CD14-positive monocyte (primary cell): ENCODE results near the gene CHRM2. TPM values are rescaled to one million over a fixed set of nuclear protein-coding genes. Genes with fewer than 3 reads are reported as not detected.

ENCODE experiments used
- DNase-seq, 3 donors: peaks; one replicate each; pipeline ENCODE4 v3.0.0-alpha.2; 2011 to 2022
- H2AFZ ChIP-seq: 2 replicates; pipeline ENCODE4 v1.6.0; 2012; ENCODE audit warnings: mild to moderate bottlenecking, low read depth, low read length, inconsistent platforms; ENCODE audit not compliant: insufficient read depth, poor library complexity, severe bottlenecking
- H3K27ac ChIP-seq, 2 donors: 1 replicate in 1 of 2; 2 replicates in 1 of 2; pipeline ENCODE4 v1.5.1; 2012 to 2013; ENCODE audit warnings: low read length in 2 of 2, control low read depth in 1 of 2, inconsistent platforms in 1 of 2, low read depth in 1 of 2, mild to moderate bottlenecking in 1 of 2
- H3K27me3 ChIP-seq, 2 donors: one replicate each; pipeline versions ENCODE4 v1.6.0 to v1.6.1; 2011 to 2013; ENCODE audit warnings: low read length in 2 of 2; ENCODE audit not compliant: control insufficient read depth in 2 of 2, insufficient read depth in 2 of 2
- H3K36me3 ChIP-seq, 2 donors: replicated peaks in 1 of 2; 1 replicate in 1 of 2; 2 replicates in 1 of 2; pipeline versions ENCODE4 v1.5.1 to v1.6.1; 2012 to 2013; ENCODE audit warnings: low read length in 2 of 2, control low read depth in 1 of 2, inconsistent platforms in 1 of 2, mild to moderate bottlenecking in 1 of 2; ENCODE audit not compliant: insufficient read depth in 2 of 2, control insufficient read depth in 1 of 2
- H3K4me1 ChIP-seq, 2 donors: 1 replicate in 1 of 2; 2 replicates in 1 of 2; pipeline versions ENCODE4 v1.5.1 to v1.6.1; 2012 to 2013; ENCODE audit warnings: low read length in 2 of 2, control low read depth in 1 of 2, inconsistent platforms in 1 of 2, mild to moderate bottlenecking in 1 of 2, moderate library complexity in 1 of 2; ENCODE audit not compliant: insufficient read depth in 2 of 2, control insufficient read depth in 1 of 2
- H3K4me2 ChIP-seq: replicated peaks from 2 replicates; pipeline ENCODE3; 2012; ENCODE audit warnings: low read length, moderate library complexity, mild to moderate bottlenecking; ENCODE audit not compliant: poor library complexity, severe bottlenecking; ENCODE audit errors: extremely low read depth
- H3K4me3 ChIP-seq, 3 experiments: fragments of 200-600 bp in 1 of 3; sonication (generic) in 1 of 3; replicated peaks in 1 of 3; 1 replicate in 2 of 3; 2 replicates in 1 of 3; pipeline ENCODE4 v1.5.1; 2011 to 2013; ENCODE audit warnings: low read length in 3 of 3, mild to moderate bottlenecking in 3 of 3, control low read depth in 2 of 3, low read depth in 2 of 3, inconsistent platforms in 1 of 3, moderate library complexity in 1 of 3
- H3K79me2 ChIP-seq: 2 replicates; pipeline ENCODE4 v1.6.0; 2012; ENCODE audit warnings: mild to moderate bottlenecking, control low read depth, inconsistent platforms, low read length, moderate library complexity; ENCODE audit not compliant: insufficient read depth
- H3K9ac ChIP-seq: 2 replicates; pipeline ENCODE4 v1.6.0; 2017; ENCODE audit warnings: low read length, mild to moderate bottlenecking; ENCODE audit not compliant: insufficient read depth, poor library complexity, severe bottlenecking
- H3K9me3 ChIP-seq, 2 donors: replicated peaks in 1 of 2; 1 replicate in 1 of 2; 2 replicates in 1 of 2; pipeline versions ENCODE4 v1.5.1 to v1.6.1; 2012 to 2013; ENCODE audit warnings: low read length in 2 of 2, control low read depth in 1 of 2; ENCODE audit not compliant: control insufficient read depth in 1 of 2, insufficient read depth in 1 of 2
- H4K20me1 ChIP-seq: 2 replicates; pipeline ENCODE4 v1.6.0; 2012; ENCODE audit warnings: mild to moderate bottlenecking, low read length, control low read depth, moderate library complexity; ENCODE audit not compliant: insufficient read depth
- H3K27ac Mint-ChIP-seq, 7 donors: one replicate each; pipeline ENCODE4 v1.8.0; 2020; ENCODE audit warnings: mild to moderate bottlenecking in 7 of 7, mixed read lengths in 7 of 7, moderate library complexity in 6 of 7, inconsistent platforms in 2 of 7
- H3K27me3 Mint-ChIP-seq, 3 donors: one replicate each; pipeline ENCODE4 v1.8.0; 2021 to 2022; ENCODE audit warnings: low read depth in 3 of 3, mild to moderate bottlenecking in 3 of 3, mixed read lengths in 3 of 3, moderate library complexity in 3 of 3, inconsistent platforms in 1 of 3
- H3K36me3 Mint-ChIP-seq, 2 donors: one replicate each; pipeline ENCODE4 v1.8.0; 2020; ENCODE audit warnings: mixed read lengths in 2 of 2, inconsistent platforms in 1 of 2, mild to moderate bottlenecking in 1 of 2
- H3K4me1 Mint-ChIP-seq: one replicate; pipeline ENCODE4 v1.8.0; 2020; ENCODE audit warnings: mild to moderate bottlenecking, mixed read lengths
- H3K4me3 Mint-ChIP-seq, 2 donors: one replicate each; pipeline ENCODE4 v1.8.0; 2020; ENCODE audit warnings: mild to moderate bottlenecking in 2 of 2, mixed read lengths in 2 of 2, moderate library complexity in 1 of 2
- H3K9me3 Mint-ChIP-seq, 7 donors: one replicate each; pipeline ENCODE4 v1.8.0; 2020 to 2022; ENCODE audit warnings: mixed read lengths in 7 of 7, mild to moderate bottlenecking in 6 of 7, moderate library complexity in 6 of 7, inconsistent platforms in 2 of 7
- WGBS: methylation state at CpG from one replicate; pipeline ENCODE4 v1.1.5; 2013; ENCODE audit warnings: missing lambda C conversion rate; ENCODE audit not compliant: insufficient coverage; 5-methylcytosine and 5-hydroxymethylcytosine counted together
- intact Hi-C, 2 donors: fragments of 100-400 bp; cut with micrococcal nuclease; formaldehyde crosslinking; loops; one replicate each; pipeline versions ENCODE4 v1.15.0 to v1.15.1; 2023
- polyA plus RNA-seq, 3 donors: library from polyadenylated mRNA; depleted of rRNA in 1 of 3; unstranded in 2 of 3; stranded (reverse) in 1 of 3; fragments of 300-500 nt in 2 of 3; fragments of >200 nt in 1 of 3; fragmentation: Illumina TruSeq in 2 of 3; gene quantifications; 1 replicate in 2 of 3; 2 replicates in 1 of 3; pipeline ENCODE4 v1.2.3, GENCODE V29; 2012 to 2021
- TF ChIP-seq, protein P1 (sequence below): fragments of 200-600 bp; IDR thresholded peaks from one replicate; pipeline ENCODE4 v1.8.0; 2022; ENCODE audit warnings: antibody characterized with exemption, mild to moderate bottlenecking

The CHRM2 gene
- polyA plus RNA-seq, 3 donors: not detected

- WGBS: no CpG with 5 or more reads among the region's 2 CpGs
- Histone ChIP-seq H3K27me3 (peaks cover 0 to 3% of the 10 kb centered on the region in 2 donors), H3K9me3 (no peaks in the 10 kb centered on the region), H3K4me1 (no peaks in the 10 kb centered on the region), H3K36me3 (no peaks in the 10 kb centered on the region), H2AFZ (no peak overlapping the region), H4K20me1 (no peaks in the 10 kb centered on the region), H3K79me2 (no peaks in the 10 kb centered on the region), H3K27ac (no peak overlapping the region), H3K4me2 (no peak overlapping the region), H3K4me3 (no peak overlapping the region), H3K9ac (no peak overlapping the region)
- Mint-ChIP-seq H3K4me3 (no peak overlapping the region), H3K27ac (no peak overlapping the region), H3K9me3 (no peaks in the 10 kb centered on the region), H3K4me1 (no peaks in the 10 kb centered on the region), H3K27me3 (peaks cover 0 to 4% (median 3%) of the 10 kb centered on the region in 3 donors), H3K36me3 (no peaks in the 10 kb centered on the region)
- TF ChIP-seq, protein P1, sequence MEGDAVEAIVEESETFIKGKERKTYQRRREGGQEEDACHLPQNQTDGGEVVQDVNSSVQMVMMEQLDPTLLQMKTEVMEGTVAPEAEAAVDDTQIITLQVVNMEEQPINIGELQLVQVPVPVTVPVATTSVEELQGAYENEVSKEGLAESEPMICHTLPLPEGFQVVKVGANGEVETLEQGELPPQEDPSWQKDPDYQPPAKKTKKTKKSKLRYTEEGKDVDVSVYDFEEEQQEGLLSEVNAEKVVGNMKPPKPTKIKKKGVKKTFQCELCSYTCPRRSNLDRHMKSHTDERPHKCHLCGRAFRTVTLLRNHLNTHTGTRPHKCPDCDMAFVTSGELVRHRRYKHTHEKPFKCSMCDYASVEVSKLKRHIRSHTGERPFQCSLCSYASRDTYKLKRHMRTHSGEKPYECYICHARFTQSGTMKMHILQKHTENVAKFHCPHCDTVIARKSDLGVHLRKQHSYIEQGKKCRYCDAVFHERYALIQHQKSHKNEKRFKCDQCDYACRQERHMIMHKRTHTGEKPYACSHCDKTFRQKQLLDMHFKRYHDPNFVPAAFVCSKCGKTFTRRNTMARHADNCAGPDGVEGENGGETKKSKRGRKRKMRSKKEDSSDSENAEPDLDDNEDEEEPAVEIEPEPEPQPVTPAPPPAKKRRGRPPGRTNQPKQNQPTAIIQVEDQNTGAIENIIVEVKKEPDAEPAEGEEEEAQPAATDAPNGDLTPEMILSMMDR: no peak
- no peak for DNase-seq
- intact Hi-C loops: no loop called here
Observed at GRCh38 chr7:136877990-136878389, 9.5 kb downstream of the CHRM2 start.

DNA sequence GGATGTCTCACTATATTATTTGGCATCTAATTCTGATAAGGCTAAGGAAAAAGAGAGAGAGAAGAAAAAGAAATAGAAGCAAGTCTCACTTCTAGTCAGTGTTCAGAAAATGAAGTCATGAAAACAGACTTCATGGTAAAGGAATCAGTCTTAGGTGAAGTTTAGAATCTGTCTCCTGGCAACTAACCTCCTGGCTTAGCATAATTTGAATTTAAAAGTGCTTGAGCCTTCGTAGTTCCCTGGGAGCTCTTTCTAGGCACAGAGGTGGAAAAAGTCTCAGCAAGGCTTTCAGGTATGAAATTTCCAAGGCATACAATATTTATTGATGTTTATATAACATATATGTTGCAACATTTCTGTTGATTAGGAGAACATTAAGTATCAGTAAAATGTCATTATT, 10.4 kb downstream of the CHRM2 start:
- WGBS: no CpG with 5 or more reads among the region's 1 CpG

More for the DNA sequence above, 10.4 kb downstream of the CHRM2 start:
- Mint-ChIP-seq H3K27me3 (peaks cover 0 to 4% (median 3%) of the 10 kb centered on the region in 3 donors), H3K27ac (no peak overlapping the region), H3K36me3 (no peaks in the 10 kb centered on the region), H3K9me3 (no peaks in the 10 kb centered on the region), H3K4me3 (no peak overlapping the region), H3K4me1 (no peaks in the 10 kb centered on the region)
- no peak overlapping the region for H3K9ac ChIP-seq
- TF ChIP-seq, protein P1: no peak
- H2AFZ ChIP-seq: no peak overlapping the region
- no peaks in the 10 kb centered on the region for H3K36me3 ChIP-seq
- H3K27ac ChIP-seq: no peak overlapping the region
- no peaks in the 10 kb centered on the region for H3K79me2 ChIP-seq
- H3K9me3 ChIP-seq: no peaks in the 10 kb centered on the region
- no peak overlapping the region for H3K4me2 ChIP-seq
- no peaks in the 10 kb centered on the region for H3K4me1 ChIP-seq
- intact Hi-C loops: no loop called here
- H3K4me3 ChIP-seq: no peak overlapping the region
- H3K27me3 ChIP-seq: no peaks in the 10 kb centered on the region
- no peak for DNase-seq
- no peaks in the 10 kb centered on the region for H4K20me1 ChIP-seq
